CD4-positive, alpha-beta T cell treated with Interleukin-17A for 1 hour (primary cell): ENCODE data around the gene PSG5.
"Not testable (repeated sequence)": the region's sequence is repeated elsewhere in the genome, so short reads cannot be mapped to it uniquely, and the experiment has no call there.

Experiments used
- DNase-seq: peaks from one replicate; pipeline ENCODE4 v3.0.0-alpha.2; 2020

The PSG5 gene

DNA sequence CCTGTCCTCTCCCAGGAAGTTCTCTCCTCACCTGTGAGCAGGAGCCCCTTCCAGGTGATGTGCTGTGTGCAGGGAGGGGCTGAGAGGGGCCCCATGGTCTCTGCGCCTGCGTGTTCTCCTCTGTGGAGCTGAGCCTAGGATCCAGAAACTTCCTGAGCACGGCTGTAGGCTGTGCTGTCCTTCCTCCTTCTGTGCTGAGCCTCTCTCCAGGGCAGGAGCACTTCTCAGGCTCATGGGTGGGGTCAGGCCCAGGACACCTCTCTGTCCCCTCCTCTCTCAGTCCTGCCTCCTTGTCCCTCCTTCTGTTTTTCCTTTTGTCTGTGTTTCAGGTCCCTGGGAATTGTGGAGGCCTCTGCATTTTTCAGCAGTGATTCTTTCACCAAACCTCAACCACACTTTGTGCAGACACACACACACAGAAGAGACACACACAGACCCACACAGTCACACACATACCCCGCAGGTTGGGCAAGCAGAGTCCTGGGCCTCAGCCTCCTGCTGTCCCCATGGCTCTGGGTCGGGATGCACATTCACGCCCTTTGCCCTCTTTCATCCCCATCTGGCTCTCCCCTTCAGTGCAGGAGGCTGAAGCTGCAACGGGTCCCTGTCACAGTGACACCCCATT lies at the start of gene PSG5:
PSG5 (minus strand) TSS at position 226 of the 625 bp plus-strand sequence; CDS start at position 95, 131 bp downstream.
- not testable (repeated sequence) for DNase-seq

DNA sequence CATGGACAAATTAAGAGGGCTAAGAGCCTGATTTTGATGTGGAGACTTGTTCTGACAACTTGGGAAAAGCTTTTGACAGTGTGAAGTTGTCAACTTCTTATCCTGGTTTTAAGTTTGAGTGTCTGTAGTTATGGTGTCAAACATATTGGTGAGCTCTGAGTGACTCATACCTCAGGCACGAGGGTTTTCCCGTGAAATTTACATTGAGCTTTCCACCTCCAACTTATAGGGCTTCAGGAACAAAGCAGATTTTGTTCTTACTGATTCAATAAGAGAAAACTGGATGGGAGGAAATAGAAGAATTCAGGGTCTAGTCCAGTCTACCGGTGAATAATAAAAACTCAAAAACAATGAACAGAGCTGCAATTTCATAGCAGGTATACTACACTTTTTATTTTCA lies 49.4 kb upstream of the PSG5 start:
- not testable (repeated sequence) for DNase-seq

DNA sequence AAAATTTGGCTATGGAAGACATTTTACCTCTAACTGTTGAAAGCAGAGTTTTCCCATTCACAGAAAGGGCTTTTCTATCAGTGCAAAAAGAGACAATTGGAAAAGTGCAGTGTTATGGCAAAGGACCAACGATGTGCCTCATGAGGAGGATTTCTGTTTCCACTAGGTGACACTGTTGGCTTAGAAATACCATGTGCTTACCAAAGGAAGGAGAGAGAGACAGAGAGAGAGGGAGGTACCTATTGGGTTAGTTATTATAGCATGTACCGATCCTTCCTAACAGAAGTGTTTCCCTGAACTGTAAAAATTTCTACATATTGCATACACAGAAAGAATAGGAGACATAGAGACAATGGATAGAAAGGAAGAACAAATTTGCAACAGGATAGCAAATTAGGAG lies 43.0 kb upstream of the PSG5 start:
- no peak for DNase-seq

DNA sequence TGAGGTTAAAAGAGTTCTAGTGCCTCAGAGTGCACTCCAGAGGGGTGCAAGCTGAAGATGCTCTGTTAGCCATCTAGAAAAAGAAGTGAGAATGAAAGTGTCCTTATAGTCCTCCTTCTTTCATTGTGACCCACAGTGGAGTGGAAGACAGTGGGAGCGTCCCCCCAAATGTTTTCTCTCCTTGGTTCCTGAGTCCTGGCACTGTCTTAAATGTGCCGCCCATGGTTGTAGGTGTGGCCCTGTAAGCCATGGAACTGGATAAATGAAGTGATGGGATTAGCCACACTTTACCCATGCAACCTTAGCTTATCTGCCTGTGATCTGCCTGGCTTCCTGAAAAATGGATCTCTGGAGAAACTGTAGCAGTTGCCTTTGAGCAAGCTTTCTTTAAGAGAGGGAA lies 42.4 kb upstream of the PSG5 start:
- not testable (repeated sequence) for DNase-seq

DNA sequence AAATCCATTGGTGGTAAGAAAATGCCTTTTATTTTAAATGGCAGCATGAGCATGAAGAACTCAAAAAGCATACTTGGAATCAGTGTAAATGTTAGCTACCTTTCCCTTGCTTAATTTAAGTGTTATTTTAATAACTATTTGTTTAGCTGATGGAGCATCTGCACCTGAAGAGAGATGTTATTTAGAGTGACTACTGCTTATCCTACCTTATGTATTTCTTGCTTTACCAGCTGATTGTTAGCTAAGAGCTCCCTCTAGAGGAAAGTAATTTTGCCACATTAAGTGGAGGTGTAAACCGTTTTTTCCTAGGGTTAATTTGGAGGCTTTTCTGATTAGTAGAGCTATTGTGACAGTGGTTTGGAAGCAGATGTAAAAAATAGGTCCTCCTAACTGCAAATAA lies 40.6 kb upstream of the PSG5 start:
- DNase-seq, result not testable (repeated sequence)

DNA sequence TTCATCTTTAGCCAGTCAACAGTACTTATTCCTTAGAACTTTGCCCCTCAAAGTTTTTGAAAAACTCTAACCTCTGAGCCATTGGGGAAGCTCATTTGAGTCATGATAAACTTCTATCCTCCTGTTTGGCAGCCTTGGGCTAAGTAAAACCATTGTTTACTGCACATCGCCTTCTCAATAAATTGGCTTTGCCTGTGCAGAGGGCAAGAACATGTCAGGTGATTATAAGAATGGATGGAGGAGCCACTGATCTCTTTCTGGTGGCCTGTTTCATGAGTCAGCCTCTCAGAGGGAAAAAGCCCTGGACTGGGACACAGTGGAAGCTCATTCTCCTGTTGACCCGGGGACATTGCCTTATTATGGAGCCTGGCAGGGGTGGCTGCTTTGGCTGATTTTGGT lies 38.5 kb upstream of the PSG5 start:
- no peak for DNase-seq

DNA sequence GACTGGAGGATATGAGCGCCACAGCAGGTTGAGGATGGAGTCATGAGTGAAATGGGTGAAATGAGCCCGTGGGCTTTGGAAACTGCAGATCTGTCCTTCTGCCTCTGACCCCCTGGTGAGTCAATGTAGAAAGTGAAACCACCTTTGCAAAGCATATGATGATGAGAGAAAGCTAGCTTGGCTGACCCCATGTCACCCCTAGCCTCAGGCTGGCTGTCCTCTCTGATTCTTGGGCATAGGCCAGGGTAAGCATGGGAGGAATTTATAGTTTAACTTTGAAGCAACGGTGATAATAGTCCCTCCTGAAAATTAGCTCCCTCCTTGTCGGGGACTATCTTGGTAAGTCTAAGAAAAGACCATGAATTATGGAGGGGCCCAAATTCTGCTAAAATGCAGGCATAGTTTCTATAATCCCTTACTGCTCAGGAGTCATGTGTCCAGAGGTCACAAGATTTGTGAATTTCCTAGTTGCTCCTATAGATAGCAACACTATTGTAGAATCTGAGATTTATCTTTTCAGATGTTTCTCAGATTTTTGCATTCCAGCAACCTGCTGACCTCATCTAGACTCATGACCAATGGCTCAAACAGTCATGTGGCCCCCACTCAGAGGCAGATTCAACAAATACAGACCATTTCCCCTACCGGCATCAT lies 38.0 kb upstream of the PSG5 start:
- not testable (repeated sequence) for DNase-seq

DNA sequence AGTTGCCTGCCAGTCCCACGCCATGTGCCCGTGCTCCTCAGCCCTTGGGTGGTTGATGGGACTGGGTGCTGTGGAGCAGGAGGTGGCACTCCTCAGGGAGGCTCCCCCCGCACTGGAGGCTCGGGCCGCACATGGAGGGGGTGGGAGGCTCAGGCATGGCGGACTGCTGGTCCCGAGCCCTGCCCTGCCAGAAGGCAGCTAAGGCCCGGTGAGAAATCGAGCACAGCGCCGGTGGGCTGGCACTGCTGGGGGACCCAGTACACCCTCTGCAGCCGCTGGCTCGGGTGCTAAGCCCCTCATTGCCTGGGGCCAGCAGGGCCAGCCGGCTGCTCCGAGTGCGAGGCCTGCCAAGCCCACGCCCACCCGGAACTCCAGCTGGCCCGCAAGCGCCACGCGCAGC lies 35.6 kb upstream of the PSG5 start:
- DNase-seq, result not testable (repeated sequence)

DNA sequence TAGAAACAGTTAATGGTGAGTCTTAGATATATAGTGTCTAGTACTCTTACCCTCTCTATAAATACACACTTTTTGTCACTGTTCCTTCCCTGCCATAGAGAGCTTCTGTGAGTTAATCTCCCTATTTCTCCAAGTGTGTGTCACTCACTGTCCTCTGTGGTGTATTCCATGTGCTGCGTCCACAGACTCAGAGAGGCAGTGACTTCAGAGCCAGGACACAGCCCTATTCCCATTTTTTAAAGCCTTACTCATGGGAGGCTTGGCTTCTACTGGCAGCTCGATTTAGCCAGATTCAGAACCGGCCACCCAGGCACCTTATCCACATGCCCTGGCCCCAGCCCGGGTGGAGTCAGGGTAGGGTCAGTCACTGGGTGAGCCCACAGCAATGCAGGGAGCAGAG lies 32.8 kb upstream of the PSG5 start:
- not testable (repeated sequence) for DNase-seq

DNA sequence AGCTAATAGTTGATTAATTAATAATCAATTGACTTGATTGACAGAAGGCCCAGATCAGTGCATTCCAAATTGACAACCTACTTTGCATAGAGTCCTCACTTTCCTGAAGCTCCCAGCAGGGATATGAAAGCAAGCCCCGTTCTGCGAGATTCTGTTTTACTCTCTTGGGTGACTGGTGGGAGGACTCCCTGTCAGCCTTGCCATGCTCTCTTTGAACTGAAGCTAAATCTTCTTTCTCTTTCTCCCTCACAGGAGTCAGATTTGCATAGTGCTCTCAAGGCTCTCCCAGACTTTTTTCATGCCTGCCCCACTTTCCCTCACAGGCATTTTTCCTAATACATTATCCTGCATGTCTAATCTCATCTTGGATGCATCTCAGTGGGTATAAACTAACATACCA lies 29.5 kb upstream of the PSG5 start:
- not testable (repeated sequence) for DNase-seq

DNA sequence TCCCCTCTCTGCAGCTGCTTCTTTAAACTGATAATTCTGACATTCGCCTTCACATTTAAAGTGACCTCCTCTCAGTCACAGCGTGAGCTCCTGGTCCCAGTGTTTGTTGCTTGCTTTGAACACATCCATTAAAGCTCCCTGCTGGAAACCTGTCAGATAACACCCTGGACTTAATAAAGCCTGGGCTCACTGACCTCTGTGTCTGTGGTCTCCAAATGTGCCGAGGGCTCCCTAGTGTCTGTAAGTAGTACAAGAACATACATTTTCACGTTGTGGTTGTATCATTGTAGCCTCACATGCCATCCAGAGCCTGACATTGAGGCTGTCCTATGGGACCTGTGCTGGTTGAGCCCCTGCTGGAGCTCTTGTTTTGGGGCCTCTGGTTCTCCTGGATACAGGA lies 21.7 kb upstream of the PSG5 start:
- no peak for DNase-seq

DNA sequence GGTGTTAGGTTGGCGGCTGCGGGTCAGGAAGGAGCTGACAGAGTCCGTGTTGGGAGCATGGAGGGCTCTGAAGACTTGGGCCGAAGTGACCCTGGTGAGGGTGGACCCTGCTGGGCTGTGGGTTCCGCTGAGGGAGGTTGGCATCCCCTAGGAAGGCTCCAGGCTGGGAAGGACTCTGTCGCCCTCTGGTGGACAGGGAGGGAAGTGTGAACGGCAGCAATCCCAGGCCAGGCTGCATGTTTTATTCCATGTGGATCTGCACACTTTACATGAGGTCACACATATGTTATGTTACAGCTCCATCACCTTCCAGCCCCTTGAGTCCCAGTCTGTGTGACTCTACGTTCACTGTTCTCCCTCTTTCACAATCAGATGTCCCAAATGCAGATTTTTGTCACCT lies 20.8 kb upstream of the PSG5 start:
- DNase-seq, result not testable (repeated sequence)

DNA sequence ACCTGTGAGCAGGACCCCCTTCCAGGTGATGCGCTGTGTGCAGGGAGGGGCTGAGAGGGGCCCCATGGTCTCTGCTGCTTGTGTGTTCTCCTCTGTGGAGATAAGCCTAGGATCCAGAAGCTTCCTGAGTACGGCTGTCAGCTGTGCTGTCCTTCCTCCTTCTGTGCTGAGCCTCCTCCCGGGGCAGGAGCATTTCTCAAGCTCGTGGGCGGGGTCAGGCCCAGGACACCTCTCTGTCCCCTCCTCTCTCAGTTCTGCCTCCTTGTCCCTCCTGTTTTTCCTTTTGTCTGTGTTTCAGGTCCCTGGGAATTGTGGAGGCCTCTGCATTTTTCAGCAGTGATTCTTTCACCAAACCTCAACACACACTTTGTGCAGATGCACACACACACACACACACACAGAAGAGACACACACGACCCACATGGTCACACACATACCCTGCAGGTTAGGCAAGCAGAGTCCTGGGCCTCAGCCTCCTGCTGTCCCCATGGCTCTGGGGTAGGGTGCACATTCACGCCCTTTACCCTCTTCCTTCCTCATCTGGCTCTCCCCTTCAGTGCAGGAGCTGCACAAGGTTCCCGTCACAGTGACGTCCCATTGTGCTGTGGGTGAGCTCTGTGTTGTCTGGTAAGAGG lies 19.3 kb upstream of the PSG5 start, which contains the start of gene PSG4:
PSG4 (minus strand) TSS at position 168 of the 635 bp plus-strand sequence; CDS start at position 66, 102 bp downstream.
- DNase-seq, result not testable (repeated sequence)

DNA sequence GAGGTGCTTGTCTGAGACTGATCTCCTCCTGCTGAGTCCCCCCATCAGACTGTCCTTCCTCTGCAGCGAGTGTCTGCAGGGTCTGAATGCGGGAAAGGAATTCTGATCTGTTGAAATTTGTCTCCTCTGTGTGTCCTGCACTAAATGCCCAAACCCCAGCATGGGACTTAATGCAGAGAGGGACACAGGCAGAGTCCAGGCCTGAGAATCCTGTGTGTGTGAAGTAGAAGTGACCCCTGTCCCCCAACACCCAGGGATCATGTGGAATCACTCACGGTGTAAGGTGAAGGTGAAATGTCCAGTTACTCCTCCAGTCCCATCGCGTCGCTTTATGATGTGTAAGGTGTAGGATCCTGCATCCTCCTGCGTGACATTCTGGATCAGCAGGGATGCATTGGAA lies 17.3 kb upstream of the PSG5 start:
- DNase-seq, result not testable (repeated sequence)

DNA sequence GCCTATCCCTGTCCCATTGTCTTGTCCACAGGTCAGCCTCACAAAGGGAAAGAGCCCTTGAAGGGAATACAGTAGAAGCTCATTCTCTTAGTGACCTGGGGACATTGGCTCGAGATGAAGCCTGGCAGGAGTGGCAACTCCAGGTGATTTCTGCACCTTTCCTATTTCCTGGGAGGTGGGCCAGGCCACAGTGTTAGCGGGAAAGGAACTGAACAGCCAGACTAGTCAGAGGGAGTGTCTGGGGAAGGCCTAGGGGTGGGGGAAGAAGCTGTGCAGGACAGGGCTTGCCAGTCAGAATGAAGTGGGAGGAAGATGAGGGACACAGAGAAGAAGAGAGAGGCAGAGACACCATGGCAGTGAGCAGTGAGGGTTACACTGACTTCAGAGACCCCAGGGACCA lies 15.6 kb upstream of the PSG5 start:
- DNase-seq, result not testable (repeated sequence)

DNA sequence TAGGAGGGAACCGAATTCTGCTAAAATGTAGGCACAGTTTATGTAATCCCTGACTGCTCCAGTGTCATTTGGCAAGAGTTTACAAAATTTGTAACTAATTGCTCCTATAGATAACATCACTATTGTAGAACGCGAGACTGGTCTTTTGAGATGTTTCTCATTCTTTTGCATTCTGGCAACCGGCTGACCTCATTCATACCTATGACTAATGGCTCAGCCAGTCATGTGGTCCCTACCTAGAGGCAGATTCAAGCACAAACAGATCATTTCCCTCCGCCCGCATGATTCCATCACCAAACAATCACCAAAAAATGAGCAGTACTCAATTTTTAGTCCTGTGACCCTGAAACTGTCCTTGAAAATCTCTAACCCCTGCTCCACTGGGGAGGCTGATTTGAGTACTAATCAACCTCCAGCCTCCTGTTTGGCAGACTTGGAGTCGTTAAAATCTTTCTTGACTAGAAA lies 15.0 kb upstream of the PSG5 start:
- not testable (repeated sequence) for DNase-seq

DNA sequence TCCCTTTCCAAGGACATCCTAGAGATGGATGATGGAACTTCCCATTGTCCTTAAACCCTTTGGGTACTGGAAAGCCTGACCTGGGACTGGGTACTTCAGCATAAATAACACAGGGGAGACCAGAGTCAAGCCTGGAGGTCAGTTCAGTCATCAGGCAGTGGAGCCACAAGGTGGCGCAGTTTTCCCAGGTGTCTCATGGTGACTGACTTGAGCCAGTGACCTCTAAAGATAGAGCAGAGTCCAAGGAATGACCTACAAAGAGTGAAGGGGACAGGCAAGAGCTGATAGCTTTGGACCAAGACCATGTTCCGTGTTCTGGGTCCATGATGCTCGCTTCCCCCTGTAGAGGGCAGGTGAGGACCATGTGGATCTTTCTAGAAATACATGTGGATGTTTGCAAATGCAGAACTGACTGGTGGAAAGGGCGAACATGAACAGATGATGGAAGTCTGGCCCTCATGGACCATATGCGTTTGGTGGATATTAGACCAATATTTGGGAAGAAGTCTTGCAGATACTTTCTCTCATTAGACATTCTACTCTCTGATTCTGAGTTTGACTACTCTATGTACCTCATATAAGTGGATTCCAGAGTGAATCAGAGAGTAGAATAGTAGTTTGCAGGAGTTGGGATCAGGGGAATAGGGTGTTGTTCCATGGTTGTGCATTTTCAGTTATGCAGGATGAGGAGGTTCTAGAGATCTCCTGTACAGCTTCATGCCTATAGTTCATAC lies 12.5 kb upstream of the PSG5 start:
- DNase-seq, result not testable (repeated sequence)

DNA sequence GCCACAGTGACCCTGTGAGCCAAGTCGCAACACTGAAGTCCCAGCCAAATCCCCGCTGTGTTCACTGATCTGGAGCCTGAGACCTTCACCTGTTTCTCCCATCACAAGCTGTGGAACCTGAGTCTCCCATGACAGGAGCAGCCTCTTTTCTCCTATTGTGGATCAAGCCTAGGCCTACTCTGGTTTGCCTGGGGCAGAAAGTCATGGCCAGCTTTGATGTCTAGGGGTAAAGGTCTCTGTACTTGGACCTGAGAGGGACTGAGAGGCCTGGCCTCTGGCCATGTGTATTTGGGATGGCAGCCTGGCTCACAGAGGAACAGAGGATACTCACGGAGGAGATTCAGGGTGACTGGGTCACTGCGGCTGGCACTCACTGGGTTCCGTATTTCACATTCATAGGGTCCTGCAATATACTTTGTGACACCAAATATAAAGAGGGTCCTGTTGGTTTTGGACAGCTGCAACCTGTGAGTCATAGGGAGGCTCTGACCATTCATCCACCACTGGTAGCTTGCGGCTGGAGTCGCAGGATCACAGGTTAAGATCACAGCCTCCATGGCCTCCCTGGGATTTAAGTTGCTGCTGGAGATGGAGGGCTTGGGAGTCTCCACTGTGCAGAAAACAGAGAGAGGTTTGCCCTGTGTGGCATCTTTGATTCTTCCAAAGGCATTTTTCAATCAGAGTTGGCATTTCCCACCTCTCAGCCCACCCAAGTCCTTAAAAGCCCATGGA lies 11.5 kb upstream of the PSG5 start:
- not testable (repeated sequence) for DNase-seq

DNA sequence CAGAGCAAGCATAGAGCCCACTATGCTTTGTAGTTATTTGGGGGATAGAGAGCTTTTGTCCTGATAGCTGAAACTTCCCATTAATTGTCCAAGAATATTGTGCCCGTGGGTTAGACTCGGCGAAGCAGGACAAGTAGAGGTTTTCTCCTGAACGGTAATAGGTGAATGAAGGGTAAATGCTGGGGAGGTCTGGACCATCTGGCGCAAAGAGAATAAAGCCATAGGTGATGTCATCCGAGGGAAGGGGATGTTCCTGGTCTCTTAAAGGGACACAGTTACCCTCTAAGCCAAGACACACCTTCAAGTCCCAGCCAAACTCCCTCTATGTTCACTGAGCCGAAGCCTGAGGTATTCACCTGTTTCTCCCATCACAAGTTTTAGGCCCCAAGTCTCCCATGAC lies 8.1 kb upstream of the PSG5 start:
- DNase-seq, result not testable (repeated sequence)

DNA sequence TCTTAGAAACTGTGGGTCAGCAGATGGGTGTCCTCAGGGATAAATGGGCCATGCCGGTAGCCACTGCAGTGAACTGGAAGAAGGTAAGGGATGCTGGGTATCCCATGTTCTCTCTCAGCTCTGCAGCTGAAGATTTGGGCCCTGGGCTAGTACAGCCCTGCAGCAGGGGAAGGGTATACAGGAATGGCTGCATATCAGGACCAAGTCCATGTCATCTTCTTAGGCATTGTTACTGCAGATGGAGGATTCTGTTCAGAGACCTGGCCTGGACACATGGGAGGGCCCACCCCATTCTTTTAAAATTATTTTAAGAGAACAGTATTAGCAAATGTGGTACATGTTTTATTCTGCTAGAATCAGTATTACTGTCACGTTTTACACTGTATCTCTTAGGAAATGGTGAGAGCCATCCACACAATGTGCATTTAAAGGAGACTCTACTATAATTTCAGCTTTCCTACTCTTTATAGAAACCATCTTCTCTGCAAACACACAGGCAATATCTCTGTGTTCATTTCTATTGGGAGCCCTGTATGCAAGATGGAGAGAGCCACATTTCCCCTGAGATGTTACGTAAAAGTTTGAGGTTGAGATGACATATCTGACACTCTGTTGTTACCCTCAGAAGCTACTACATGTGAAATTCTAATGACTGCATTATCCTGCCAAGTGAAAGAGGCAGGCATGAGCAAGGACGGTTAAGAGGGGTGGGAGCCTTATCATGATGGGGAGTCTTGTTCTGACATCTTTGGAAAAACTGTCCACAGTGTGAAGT lies 6.2 kb upstream of the PSG5 start:
- DNase-seq, result not testable (repeated sequence)

DNA sequence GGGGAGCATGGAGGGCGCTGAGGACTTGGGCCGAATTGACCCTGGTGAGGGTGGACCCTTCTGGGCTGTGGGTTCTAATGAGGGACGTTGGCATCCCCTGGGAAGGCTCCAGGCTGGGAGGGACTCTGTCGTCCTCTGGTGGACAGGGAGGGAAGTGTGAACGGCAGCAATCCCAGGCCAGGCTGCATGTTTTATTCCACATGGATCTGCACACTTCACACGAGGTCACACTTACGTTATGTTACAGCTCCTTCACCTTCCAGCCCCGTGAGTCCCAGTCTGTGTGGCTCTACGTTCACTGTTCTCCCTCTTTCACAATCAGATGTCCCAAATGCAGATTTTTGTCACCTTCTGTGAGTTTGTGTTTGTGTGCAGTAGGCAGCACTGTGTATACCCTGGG lies 1.8 kb upstream of the PSG5 start:
- DNase-seq, result not testable (repeated sequence)
